ENCODE data around the gene FOXL2NB.

FOXL2NB gene

GRCh38 chr3:138935505-138935862 lies 11.5 kb upstream of the FOXL2NB start:
- Histone ChIP-seq H3K4me1 (no peaks in the 10 kb centered on the region), H3K27me3 (peaks cover 64% of the 10 kb centered on the region), H3K36me3 (no peaks in the 10 kb centered on the region), H3K4me3 (ENCODE audit: low read depth, low read length) (peak overlapping the region; percentile 59), H3K9me3 (0 out of 2 replicates have a peak, but pooled peaks cover 4% of the 10 kb centered on the region)
- TF ChIP-seq, protein P1, sequence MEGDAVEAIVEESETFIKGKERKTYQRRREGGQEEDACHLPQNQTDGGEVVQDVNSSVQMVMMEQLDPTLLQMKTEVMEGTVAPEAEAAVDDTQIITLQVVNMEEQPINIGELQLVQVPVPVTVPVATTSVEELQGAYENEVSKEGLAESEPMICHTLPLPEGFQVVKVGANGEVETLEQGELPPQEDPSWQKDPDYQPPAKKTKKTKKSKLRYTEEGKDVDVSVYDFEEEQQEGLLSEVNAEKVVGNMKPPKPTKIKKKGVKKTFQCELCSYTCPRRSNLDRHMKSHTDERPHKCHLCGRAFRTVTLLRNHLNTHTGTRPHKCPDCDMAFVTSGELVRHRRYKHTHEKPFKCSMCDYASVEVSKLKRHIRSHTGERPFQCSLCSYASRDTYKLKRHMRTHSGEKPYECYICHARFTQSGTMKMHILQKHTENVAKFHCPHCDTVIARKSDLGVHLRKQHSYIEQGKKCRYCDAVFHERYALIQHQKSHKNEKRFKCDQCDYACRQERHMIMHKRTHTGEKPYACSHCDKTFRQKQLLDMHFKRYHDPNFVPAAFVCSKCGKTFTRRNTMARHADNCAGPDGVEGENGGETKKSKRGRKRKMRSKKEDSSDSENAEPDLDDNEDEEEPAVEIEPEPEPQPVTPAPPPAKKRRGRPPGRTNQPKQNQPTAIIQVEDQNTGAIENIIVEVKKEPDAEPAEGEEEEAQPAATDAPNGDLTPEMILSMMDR (IDR thresholded peaks at IDR 0.05; ENCODE audit: low read depth, low read length): no peak
- DNase-seq: no peak

GRCh38 chr3:138935863-138936740 lies 10.9 kb upstream of the FOXL2NB start:
- Histone ChIP-seq H3K27me3 (peaks cover 70% of the 10 kb centered on the region), H3K4me3 (ENCODE audit: low read depth, low read length) (peak overlapping the region; percentile 59), H3K9me3 (0 out of 2 replicates have a peak, but pooled peaks cover 4% of the 10 kb centered on the region), H3K4me1 (no peaks in the 10 kb centered on the region), H3K36me3 (no peaks in the 10 kb centered on the region)
- TF ChIP-seq, protein P1 (IDR thresholded peaks at IDR 0.05; ENCODE audit: low read depth, low read length): peak; percentile 69
- DNase-seq: peak; percentile 73

- H3K4me3 ChIP-seq (ENCODE audit: low read depth, low read length): peak overlapping the region; percentile 59; the same call in 1 of the 2 replicates
These were observed 10.0 kb upstream of the FOXL2NB start for GRCh38 chr3:138936741-138937689.

DNA sequence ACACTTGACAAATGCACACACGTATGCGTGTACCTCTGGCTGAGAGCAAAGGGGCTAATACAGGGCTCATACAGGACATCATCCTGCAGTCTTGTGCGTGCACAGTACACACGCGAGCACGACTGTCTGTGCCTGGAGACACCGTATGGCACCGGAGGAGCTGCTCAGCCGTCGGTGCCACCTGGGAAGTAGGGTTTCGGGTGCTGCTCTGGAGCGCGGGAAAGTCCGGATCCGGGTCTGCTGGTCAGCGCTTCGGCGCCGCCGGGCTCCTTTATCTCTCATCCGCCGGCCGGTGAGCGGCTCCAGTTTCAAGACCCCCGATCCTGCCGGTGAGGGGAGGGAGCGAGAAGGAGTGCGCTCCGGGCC lies 9.3 kb upstream of the FOXL2NB start:
- H3K4me1 ChIP-seq: no peaks in the 10 kb centered on the region
- DNase-seq: no peak
- no peak overlapping the region for H3K4me3 ChIP-seq (ENCODE audit: low read depth, low read length)
- H3K9me3 ChIP-seq: 0 out of 2 replicates have a peak, but pooled peaks cover 4% of the 10 kb centered on the region
- TF ChIP-seq, protein P1 (IDR thresholded peaks at IDR 0.05; ENCODE audit: low read depth, low read length): no peak
- no peaks in the 10 kb centered on the region for H3K36me3 ChIP-seq
- H3K27me3 ChIP-seq: peaks cover 86% of the 10 kb centered on the region

More at GRCh38 chr3:138936741-138937689, 10.0 kb upstream of the FOXL2NB start:
- TF ChIP-seq, protein P1 (IDR thresholded peaks at IDR 0.05; ENCODE audit: low read depth, low read length): no peak
- peak; percentile 17 for DNase-seq
- H3K4me1 ChIP-seq: no peaks in the 10 kb centered on the region
- H3K9me3 ChIP-seq: 0 out of 2 replicates have a peak, but pooled peaks cover 4% of the 10 kb centered on the region
- H3K36me3 ChIP-seq: no peaks in the 10 kb centered on the region
- H3K27me3 ChIP-seq: peaks cover 80% of the 10 kb centered on the region

DNA sequence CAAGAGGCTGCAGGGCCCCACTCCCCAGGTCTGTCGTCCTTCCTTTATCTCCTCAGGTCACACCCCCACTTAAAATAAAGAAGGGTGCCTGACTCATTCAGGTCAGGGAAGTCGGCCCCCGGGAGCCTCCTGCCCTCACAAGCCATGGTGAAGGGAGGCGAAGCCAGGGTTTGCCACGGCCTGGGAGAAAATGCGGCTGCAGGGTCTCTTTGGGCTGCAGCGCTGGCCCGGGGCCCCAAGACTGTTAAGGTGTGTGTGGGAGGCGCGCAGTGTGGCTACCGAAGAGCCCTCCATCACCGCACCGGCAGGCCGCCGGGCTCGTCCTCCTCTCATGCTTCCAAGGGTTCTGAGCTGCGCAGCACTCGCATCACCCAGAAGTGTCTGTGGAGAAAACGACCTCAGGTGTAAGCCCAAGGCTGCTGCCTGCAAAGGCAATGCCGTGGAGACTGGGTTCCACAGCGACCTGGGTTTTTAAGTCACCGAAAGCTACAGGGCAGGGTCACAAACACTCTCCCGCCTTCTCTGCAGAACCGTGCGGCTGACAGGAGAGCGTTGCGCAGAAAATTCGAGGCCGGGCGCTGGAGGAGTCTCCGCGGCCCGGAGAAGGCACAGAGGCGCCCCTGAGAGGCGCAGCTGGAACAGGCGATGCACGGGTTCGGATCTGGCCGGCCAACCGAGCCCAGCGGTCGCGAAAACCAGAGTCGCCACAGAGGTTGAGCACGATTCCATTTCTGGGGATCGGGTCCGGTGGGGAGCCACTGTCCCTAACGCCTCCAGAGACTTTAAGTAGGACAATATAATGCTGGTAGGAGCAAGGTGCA lies 8.8 kb upstream of the FOXL2NB start:
- Histone ChIP-seq H3K4me3 (ENCODE audit: low read depth, low read length) (no peak overlapping the region), H3K27me3 (peaks cover 92% of the 10 kb centered on the region)
- TF ChIP-seq, protein P1 (IDR thresholded peaks at IDR 0.05; ENCODE audit: low read depth, low read length): no peak

More for the DNA sequence above, 8.8 kb upstream of the FOXL2NB start:
- DNase-seq: no peak
- H3K4me1 ChIP-seq: no peaks in the 10 kb centered on the region
- H3K36me3 ChIP-seq: no peaks in the 10 kb centered on the region
- H3K9me3 ChIP-seq: 0 out of 2 replicates have a peak, but pooled peaks cover 4% of the 10 kb centered on the region

All from BE2C (cell line).